Measurements from ENCODE around the gene TIA1.

- TF ChIP-seq CTCF (IDR thresholded peaks at IDR 0.05) (no peak), POLR2A (IDR thresholded peaks at IDR 0.05) (no peak), EP300 (IDR thresholded peaks at IDR 0.05) (no peak)
These were observed 10.1 kb upstream of the TIA1 start for GRCh38 chr2:70258532-70258875.

Measured in ovary (tissue), 3 donors.